ENCODE data around the gene CLMN.
"Not testable (repeated sequence)": the region's sequence is repeated elsewhere in the genome, so short reads cannot be mapped to it uniquely, and the experiment has no call there.

CLMN gene

DNA sequence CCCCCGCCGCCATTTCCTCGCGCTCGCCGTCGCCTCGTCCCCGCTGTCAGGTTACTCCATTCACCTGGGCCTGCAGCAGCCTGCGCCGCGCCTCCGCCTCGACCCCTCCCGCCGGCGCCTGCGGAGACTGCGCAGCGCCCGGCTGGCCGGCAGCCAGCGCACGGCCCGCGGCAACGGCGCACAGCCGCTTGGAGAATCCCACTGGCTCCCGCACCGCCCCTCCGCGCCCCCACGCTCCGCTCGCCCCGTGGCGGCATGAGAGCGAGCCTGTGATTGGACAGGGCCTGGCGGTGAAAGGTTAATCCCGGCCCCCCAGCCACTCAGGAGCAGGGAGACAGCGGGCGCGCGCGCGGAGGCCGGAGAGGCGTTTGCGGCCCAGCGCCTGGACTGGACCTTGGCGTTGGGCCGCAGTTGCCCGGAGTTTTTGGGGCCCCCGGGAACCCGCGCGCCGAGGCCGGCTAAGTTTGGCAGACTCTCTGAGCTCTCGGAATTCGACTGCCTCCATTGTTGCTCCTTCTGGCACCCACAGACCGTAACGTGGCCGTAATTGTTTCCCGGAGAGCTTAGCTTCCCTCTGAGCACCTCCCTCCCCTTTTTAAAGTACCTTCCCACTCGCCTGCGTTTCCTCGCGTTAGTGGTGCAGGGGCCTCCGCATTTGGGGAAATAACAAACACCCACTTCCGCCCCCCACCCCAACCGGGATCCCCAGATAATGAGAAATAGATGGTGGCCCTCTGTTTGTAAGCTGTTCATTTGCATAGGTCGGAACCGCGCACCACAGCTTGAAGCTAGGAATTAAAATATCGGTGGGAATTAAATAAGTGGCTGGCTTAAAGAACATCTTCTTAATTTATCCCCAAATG is 162.2 kb downstream of the CLMN start, which contains the start of gene DICER1:
DICER1 (minus strand) TSS at position 203 of the 863 bp plus-strand sequence. CDS start 24,071 bp downstream, outside the sequence.
- peak; percentile 92 for DNase-seq (ENCODE audit: low read depth)

DNA sequence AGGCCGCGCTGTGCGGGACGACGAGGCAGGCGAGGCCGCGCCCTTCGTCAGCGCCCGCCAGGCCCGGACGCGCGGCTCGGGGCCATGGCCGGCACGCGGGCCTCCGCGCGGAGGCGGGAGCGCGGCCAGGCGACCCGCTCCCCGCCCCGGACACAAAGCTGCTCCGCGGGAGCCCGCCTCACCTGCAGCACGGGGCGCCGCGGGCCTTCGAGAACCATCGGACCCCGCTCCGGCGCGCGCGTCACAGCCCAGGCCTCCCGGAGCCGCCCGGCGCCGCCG is 162.7 kb downstream of the CLMN start:
- DNase-seq (ENCODE audit: low read depth): no peak

DNA sequence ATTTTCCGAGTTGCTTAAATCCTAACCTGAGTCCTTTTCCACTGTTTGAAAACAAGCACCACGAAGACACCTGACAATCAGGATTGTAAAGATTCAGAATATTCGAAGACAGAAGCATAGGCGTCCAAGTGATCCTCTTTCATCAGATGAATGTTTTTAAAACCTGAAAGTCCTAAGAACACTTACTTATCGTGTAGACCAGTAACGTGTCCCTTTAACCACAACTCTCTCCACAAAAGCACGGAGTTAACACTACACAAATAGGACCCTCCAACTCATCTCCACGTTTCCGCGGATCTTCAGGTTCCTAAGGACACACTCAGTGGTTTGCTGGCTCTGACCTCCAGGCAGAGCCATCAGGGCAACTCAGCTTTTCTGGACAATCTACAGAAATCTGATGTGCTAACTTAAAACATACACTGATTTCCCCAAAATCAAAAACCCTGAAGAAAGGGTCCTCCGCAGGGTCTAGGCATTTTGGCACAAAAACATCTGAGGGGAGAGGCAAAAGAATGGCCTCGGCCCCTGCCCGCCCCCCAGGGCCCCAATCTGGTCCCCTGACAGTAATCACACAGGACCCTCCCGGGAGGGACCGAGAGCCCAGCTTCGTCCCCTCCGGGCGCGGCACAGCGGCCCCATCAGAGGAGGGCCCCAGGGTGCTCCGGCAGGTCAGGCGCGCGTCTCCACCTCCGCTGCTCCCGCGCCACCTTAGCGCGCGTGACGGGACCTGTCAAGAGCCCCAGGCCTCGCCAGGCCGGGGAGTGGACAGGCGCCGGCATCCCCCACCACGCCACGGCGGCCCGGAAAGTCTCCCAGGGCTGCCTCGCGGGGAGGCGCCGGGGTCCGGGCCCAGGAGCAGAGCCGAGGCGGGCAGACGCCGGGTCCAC is 163.3 kb downstream of the CLMN start:
- DNase-seq (ENCODE audit: low read depth): peak; percentile 41

DNA sequence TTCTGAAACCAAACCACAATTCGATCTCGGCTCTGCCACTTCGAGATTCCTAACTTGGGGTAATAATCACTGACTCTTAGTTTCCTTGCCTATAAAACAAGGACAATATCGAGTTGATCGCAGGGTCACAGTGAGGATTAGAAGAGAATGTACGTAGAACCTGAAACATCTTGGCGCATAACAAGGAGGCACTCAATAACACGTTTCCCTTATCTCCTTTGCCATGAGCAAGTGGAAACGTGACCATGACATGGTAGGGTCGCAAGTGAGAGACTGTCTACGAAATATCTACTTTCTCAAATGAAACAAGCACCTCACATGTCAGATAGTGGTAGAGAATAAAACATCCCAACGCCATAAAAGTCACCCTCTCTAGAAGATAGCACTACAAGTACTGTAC is 164.7 kb downstream of the CLMN start:
- no peak for DNase-seq (ENCODE audit: low read depth)

DNA sequence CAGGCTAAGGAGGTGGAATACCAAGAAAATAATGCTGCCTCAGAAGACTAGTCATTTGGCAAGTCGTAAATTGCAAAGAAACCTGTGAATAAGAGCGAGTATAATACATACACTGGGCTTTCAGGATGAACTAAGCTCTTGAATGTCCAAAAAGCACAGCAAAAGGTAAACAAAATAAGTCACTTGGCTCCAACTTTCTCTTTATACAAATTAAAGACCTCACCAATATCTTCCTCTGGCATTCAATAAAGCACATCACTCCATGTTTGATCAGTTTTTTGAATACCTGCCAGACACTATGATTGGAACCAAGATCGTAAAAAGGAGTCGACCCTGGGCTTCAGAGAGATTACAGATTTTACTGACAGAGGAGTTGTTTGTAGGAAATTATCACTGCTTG is 165.8 kb downstream of the CLMN start:
- DNase-seq (ENCODE audit: low read depth): no peak

DNA sequence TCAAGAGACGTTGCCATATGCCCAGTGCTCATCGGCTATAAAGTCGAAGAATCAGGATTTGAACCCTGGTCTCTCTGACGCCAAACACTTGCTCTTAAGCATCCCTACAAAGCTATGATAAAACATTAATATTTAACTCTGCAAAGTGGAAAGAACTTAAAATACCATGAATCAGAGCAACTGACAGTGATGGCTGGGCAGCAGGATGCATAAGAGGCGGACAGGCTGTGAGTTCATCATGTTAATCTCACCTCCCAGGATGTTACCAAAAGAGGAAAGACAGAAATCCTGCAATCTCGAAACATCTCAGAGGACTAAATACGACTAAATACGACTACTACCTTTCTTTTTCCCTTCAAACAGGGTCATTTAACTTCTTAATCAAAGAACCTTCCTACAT is 168.1 kb downstream of the CLMN start:
- no peak for DNase-seq (ENCODE audit: low read depth)

DNA sequence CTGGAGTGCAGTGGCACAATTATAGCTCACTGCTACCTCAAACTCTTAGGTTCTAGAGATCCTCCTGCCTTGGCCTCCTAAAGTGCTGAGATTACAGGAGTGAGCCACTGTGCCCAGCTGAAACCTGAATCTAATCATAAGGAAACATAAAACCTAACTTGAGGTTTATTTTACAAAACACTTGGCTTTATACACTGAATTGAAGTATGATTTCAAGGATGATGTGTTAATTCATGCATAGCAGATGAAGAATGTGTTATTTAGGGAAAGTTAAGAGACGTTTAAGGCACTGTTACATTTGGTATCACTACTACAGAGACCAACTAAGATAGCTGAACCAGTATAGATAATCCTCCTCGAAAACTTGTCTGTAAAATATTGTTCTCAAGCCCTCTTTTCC is 168.8 kb downstream of the CLMN start:
- no peak for DNase-seq (ENCODE audit: low read depth)

DNA sequence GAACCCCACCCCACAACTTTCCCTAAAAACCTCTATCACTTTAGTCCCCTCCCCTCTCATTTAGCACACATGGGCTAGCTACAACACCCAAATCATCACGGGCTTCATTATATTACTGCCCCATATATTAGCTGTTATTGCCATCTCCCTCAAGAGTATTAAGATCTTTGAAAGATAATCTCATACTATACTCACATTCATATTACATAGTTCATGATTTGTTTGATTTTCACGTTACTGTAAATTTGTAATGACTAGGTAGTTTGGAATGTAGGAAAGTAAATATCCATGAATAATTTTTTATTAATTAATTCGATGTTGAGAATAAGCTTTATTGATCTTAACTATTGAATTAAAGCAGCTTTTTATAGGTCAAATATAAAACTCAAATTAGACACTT is 170.3 kb downstream of the CLMN start:
- DNase-seq (ENCODE audit: low read depth): no peak

DNA sequence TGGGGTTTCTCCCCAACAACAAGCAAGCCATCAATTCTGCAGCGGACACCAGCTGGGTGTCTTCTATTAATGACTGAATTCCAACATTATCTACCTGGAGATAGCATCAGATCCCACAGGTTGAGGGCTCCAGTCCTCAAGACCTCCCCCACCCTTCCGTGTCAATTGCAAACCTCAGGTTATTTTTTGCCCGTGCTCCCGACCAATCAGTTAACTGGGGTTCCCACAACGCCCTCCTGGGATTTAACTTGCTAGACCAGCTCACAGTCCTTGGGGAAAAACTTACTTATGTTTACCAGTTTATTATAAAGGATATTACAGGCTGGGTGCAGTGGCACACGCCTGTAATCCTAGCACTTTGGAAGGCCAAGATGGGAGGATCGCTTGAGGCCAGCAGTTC is 172.1 kb downstream of the CLMN start:
- no peak for DNase-seq (ENCODE audit: low read depth)

DNA sequence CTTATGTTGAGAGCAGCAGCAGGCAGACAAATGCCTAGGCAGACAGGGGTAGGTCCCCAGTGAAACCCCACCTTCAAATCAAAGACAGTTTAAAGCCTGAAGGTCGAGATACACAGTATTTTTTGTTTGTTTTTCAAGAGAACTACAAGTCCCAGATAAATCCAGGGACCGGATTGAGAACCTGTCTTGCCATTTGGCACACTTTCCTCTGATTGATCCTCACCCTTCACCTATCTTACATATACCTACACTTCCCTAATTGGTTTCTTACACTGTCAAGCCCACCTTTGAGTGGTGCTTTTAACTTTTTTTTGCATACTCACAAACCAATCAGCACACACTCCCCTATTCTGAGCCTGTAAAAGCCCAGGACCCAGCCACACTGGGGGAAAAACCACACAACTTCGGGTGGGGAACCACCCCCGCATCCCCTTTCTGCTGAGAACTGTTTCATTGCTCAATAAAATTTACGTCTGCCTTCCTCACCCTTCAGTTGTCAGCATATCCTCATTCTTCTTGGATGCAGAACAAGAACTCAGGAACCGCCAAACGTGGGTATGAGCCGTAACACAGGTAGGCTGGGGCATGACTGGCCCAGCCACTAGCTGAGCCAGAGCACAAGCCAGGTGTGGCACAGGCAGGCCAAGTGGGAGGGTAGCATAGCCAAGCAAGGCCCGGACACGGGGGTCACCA is 173.5 kb downstream of the CLMN start:
- no peak for DNase-seq (ENCODE audit: low read depth)

DNA sequence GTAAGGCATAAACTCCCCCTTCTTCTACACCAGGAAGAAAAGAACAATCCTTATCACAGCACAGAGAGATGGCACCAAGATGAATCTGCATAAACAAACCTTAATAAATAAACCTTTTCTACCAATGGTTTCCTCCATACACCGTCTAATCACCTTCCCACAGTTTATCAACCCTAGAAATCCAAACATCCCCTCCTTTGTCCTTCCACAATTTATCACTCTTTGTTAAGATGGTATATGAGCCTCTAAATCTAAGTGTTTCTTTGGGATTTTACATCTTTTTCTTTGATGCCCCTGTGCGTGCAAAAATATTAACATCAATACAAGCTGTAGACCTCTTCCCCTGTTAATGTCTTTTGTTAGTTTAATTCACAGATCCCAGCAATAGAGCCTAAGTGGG is 174.9 kb downstream of the CLMN start:
- no peak for DNase-seq (ENCODE audit: low read depth)

DNA sequence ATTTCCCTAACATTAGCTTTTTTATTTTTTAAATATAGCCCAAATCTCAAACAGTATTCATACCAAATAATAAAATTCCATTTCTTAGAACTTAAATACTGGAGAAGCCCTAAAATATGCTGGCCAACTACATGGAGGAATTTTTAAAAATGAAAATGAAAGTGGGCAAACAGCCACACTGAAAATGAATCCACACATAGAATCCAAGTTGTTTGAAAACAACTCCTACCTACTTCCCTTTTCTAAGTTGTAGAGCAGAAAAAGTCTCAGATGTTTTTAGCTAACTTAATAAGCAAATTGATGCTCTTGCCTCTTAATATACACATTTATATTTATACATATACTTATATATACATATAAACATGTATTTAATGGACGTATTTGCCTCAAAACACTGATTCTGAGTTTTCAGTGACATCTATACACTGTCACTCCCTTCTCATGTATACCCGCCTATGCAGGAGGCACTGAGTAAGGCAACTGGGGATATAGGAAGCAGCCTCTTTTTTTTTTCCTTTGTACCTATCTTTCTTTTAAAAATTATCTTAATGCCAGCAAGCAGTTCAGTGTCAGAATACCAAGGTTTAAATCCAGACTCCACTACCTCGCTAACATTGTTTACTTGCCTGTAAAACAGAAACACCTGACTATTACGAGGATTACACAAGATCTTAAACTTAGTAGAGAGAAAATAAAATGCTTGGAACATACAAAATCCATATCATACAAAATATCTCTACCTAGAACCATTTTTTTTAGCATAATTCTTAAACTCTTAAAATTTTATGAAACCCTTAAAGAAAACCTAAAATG is 175.7 kb downstream of the CLMN start:
- DNase-seq (ENCODE audit: low read depth): peak; percentile 23

DNA sequence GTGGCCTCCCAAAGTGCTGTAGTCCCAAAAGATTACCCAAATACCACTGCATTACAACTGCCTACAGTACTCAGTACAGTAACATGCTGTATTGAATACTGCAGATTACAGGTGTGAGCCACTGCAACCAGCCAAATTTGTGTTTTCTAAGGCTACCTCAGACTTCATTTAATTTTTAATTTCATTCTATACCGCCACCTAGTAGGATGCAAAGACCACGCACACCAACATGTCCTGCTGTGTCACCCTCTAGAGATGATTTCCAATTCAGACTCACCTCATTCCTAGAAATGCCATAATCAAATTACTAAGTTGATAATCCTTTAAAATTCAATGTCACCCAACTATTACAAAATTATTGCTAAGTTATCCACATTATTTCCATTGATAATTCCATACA is 177.5 kb downstream of the CLMN start:
- no peak for DNase-seq (ENCODE audit: low read depth)

DNA sequence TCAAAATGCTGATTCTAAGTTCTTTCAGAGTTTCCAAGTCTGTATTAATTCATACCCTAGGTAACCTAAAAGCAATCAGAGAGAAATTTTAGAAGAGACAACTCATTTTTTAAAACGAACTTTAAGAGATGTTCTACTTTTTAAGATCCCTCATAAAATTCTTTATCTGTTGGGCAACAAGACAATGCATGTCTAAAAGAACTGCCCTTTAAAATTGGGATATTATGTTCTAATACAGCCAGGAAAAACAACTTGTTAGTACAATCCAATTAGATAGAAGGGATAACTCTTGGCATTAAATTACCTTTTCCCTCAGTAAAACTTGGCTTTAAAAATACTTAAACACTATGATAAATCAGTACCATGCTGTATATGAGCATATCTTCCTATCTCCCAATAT is 178.0 kb downstream of the CLMN start:
- DNase-seq (ENCODE audit: low read depth): no peak

DNA sequence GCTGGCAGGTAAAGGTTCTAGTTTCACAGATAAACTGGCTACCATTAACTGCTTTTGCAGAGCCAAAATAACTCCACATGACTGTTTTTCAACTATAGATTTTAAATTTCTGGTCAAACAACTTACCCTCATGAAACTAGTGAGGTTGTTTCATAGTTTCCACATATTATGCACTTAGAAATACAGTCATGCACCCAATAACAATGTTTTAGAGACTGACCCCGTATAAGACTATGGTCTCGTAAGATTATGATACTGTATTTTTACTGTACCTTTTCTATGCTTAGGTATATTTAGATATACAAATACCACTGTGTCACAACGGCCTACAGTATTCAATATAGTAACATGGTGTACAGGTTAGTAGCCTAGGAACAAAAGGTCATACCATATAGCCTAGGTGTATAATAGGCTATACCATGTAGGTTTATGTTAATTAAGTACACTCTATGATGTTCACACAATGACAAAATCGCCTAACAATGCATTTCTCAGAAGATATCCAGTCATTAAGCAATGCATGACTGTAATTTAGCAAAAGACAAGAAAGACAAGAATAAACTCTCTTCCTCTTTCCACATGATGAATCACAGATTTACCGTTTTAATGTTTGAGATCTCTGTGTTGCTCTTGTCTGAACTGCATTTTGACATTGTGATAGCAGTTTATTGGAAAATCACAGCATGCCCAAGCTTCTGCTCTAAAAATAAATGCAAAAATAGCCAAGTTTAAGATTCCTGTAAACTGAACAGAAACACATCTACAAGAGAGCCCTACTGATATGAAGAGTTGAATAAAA is 179.4 kb downstream of the CLMN start:
- DNase-seq (ENCODE audit: low read depth): peak; percentile 56

DNA sequence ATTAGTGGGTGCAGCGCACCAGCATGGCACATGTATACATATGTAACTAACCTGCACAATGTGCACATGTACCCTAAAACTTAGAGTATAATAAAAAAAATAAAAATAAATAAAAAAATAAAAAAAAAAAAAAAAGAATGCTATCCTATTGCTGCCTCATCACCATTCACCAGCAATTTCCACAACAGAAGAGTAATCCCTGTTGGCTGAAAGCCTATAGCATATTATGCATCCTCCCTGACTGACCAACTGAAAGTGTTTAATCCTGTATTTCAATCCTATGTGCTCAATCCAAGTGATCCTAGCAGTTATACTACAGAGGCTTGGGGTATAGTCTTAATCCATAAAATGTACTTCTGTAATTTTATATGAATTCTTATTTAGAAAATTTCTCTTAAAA is 180.8 kb downstream of the CLMN start:
- no peak for DNase-seq (ENCODE audit: low read depth)

DNA sequence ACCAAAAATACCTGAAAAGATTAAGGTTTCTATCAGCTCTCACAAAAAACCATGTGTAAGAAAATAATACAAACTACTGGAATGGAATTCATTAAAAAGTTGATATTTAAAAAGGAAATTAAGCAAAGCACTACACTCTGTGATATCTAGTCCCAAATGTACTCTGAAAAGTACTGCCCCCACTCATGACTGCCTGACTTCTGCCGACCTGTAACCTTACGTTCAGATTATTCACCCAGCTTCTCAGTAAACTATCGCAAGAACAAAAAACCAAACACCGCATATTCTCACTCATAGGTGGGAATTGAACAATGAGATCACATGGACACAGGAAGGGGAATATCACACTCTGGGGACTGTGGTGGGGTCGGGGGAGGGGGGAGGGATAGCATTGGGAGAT is 181.3 kb downstream of the CLMN start:
- not testable (repeated sequence) for DNase-seq (ENCODE audit: low read depth)

DNA sequence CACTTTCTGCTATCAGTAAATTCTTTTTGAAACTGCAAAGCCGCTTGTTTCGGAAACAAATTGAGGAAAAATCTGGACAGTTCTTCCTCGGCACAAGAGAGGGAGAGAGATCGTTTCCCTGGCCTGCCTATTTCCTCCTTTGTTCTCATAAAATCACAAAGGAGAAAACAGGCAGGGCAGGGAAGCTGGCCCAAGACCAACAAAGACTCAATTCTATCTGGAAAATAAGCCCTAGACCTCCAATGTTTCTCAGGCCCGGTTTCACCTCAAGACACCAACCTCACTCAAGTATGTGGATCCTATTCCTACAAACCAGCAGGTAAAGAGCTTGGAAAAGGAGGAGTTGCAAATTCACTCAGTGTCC is 181.9 kb downstream of the CLMN start:
- no peak for DNase-seq (ENCODE audit: low read depth)

DNA sequence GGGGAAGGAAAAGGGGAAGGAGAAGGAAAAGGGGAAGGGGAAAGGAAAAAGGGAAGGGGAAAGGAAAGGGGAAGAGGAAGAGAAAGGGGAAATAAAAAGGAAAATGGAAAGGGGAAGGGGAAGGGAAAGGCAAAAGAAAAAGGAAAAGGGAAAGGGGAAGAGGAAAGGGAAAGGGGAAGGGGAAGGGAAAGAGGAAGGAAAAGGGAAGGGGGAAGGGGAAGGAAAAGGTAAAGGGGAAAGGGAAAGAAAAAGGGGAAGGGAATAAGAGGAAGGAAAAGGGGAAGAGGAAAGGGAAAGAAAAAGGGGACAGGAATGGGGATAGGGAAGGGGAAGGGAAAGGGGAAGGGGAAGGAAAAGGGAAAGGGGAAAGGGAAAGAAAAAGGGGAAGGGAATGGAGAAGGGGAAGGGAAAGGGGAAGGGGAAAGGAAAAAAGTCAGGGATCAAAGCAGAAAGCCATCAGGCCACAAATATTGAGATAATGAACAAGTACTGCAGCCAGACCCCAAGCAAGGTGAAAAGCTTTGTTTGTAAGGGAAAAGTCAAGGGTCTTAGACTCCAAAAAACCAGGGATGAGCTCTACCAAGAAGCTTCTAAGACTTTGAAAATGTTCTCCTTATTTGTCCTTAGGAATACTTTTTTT is 182.4 kb downstream of the CLMN start:
- no peak for DNase-seq (ENCODE audit: low read depth)

DNA sequence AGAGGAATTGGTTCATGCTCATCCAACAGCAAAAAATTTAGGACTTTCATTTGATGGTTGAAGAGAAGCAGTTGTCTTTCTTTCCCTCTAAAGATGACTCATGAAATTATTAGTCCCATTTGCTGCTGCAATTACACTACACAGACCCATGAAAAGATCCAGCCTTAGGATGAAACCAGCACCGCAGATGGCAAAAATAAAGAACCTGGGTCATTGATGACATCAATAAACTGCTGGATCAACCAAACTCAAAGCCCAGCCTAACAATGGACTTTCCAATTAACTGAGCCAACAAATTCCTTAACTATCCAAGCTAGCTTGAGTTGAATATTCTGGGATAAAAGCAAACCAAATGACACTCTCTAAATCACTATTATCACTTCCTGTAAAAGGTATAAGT is 183.1 kb downstream of the CLMN start:
- DNase-seq (ENCODE audit: low read depth): no peak

Measured in EH (cell line).